Trophoblast cell (in vitro differentiated cells and primary cell): ENCODE results near the gene NFRKB.
A peak's percentile ranks its signal among the peaks of the same experiment; 100 is the strongest.
"Not testable (repeated sequence)": the region's sequence is repeated elsewhere in the genome, so short reads cannot be mapped to it uniquely, and the experiment has no call there.

ENCODE experiments used
- DNase-seq, 2 donors: peaks; one replicate each; pipeline ENCODE4 v3.0.0-alpha.2; 2016
- H2AFZ ChIP-seq: 2 replicates; pipeline ENCODE4 v1.6.1; 2013; ENCODE audit warnings: low read length, moderate library complexity, mild to moderate bottlenecking; ENCODE audit not compliant: insufficient read depth, poor library complexity
- H2AK5ac ChIP-seq: 2 replicates; pipeline ENCODE4 v1.6.1; 2013; ENCODE audit warnings: mild to moderate bottlenecking, low read length
- H2BK120ac ChIP-seq: 2 replicates; pipeline ENCODE4 v1.6.1; 2013; ENCODE audit warnings: low read length, mild to moderate bottlenecking, moderate library complexity; ENCODE audit not compliant: insufficient read depth, poor library complexity
- H2BK12ac ChIP-seq: 2 replicates; pipeline ENCODE4 v1.6.1; 2013; ENCODE audit warnings: mild to moderate bottlenecking, low read length, moderate library complexity
- H2BK5ac ChIP-seq: 2 replicates; pipeline ENCODE4 v1.6.1; 2013; ENCODE audit warnings: low read length, low read depth, moderate library complexity, mild to moderate bottlenecking; ENCODE audit not compliant: poor library complexity
- H3K14ac ChIP-seq: 2 replicates; pipeline ENCODE4 v1.6.1; 2013; ENCODE audit warnings: mild to moderate bottlenecking, low read length
- H3K18ac ChIP-seq: 2 replicates; pipeline ENCODE4 v1.6.1; 2013; ENCODE audit warnings: mild to moderate bottlenecking, low read length
- H3K23ac ChIP-seq: 2 replicates; pipeline ENCODE4 v1.6.1; 2013; ENCODE audit warnings: low read length
- H3K27ac ChIP-seq: 2 replicates; pipeline ENCODE4 v1.5.1; 2013; ENCODE audit warnings: low read depth, mild to moderate bottlenecking, inconsistent platforms, low read length, moderate library complexity
- H3K27me3 ChIP-seq: 2 replicates; pipeline ENCODE4 v1.6.1; 2013; ENCODE audit warnings: inconsistent platforms, mild to moderate bottlenecking, low read length, moderate library complexity; ENCODE audit not compliant: insufficient read depth
- H3K36me3 ChIP-seq, 2 experiments: 1 replicate in 1 of 2; 2 replicates in 1 of 2; pipeline ENCODE4 v1.6.1; 2013; ENCODE audit warnings: low read length in 2 of 2, mild to moderate bottlenecking in 2 of 2, moderate library complexity in 1 of 2; ENCODE audit not compliant: insufficient read depth in 2 of 2, control insufficient read depth in 1 of 2
- H3K4ac ChIP-seq: 2 replicates; pipeline ENCODE4 v1.6.1; 2013; ENCODE audit warnings: low read depth, mild to moderate bottlenecking, low read length, moderate library complexity
- H3K4me1 ChIP-seq, 2 experiments: 1 replicate in 1 of 2; 2 replicates in 1 of 2; pipeline ENCODE4 v1.6.1; 2013; ENCODE audit warnings: low read length in 2 of 2, mild to moderate bottlenecking in 2 of 2, moderate library complexity in 1 of 2; ENCODE audit not compliant: insufficient read depth in 2 of 2, control insufficient read depth in 1 of 2
- H3K4me2 ChIP-seq: 2 replicates; pipeline ENCODE4 v1.6.1; 2013; ENCODE audit warnings: inconsistent platforms, mild to moderate bottlenecking, low read length, moderate library complexity
- H3K4me3 ChIP-seq: 2 replicates; pipeline ENCODE4 v1.5.1; 2013; ENCODE audit warnings: mild to moderate bottlenecking, low read depth, low read length, inconsistent platforms
- H3K79me1 ChIP-seq: one replicate; pipeline ENCODE4 v1.6.1; 2013; ENCODE audit warnings: low read length
- H3K79me2 ChIP-seq: 2 replicates; pipeline ENCODE4 v1.6.1; 2013; ENCODE audit warnings: low read length, mild to moderate bottlenecking; ENCODE audit not compliant: control insufficient read depth, insufficient read depth, poor library complexity
- H3K9ac ChIP-seq: 2 replicates; pipeline ENCODE4 v1.6.1; 2013; ENCODE audit warnings: mild to moderate bottlenecking, low read length
- H3K9me3 ChIP-seq: 2 replicates; pipeline ENCODE4 v1.6.1; 2013; ENCODE audit warnings: low read depth, mild to moderate bottlenecking, control low read depth, inconsistent platforms, low read length; ENCODE audit not compliant: insufficient read depth
- H4K12ac ChIP-seq: 2 replicates; pipeline ENCODE4 v1.6.1; 2013; ENCODE audit warnings: low read depth, mild to moderate bottlenecking, low read length, moderate library complexity
- H4K8ac ChIP-seq: 2 replicates; pipeline ENCODE4 v1.6.1; 2013; ENCODE audit warnings: low read depth, mild to moderate bottlenecking, low read length, moderate library complexity
- H4K91ac ChIP-seq: one replicate; pipeline ENCODE4 v1.6.1; 2013; ENCODE audit warnings: low read depth, mild to moderate bottlenecking, low read length, moderate library complexity
- WGBS: extraction: QIAGEN DNeasy Blood & Tissue Kit; methylation state at CpG from one replicate; pipeline ENCODE4 v1.1.7; 2013; ENCODE audit warnings: missing lambda C conversion rate; ENCODE audit not compliant: insufficient read length, insufficient coverage; ENCODE audit errors: extremely low coverage; 5-methylcytosine and 5-hydroxymethylcytosine counted together

NFRKB gene

GRCh38 chr11:129868626-129869025 is 26.8 kb downstream of the NFRKB start:
- no CpG with 5 or more reads among the region's 16 CpGs for WGBS
- not testable (repeated sequence) for H3K4me3 ChIP-seq, H4K91ac ChIP-seq, H3K79me2 ChIP-seq, H3K27me3 ChIP-seq, H4K8ac ChIP-seq, H3K9me3 ChIP-seq, H3K4me2 ChIP-seq, H2AK5ac ChIP-seq, H3K4me1 ChIP-seq, H3K23ac ChIP-seq, H3K18ac ChIP-seq, H3K4ac ChIP-seq, H4K12ac ChIP-seq, DNase-seq, H2BK120ac ChIP-seq, H2AFZ ChIP-seq, H2BK12ac ChIP-seq, H2BK5ac ChIP-seq, H3K27ac ChIP-seq, H3K79me1 ChIP-seq, H3K14ac ChIP-seq, H3K9ac ChIP-seq
- H3K36me3 ChIP-seq, result peaks cover 51 to 71% of the 10 kb centered on the region in 2 experiments

- H2BK5ac ChIP-seq, result no peak overlapping the region
- H3K9ac ChIP-seq, result no peak overlapping the region
- H4K91ac ChIP-seq, result no peak overlapping the region
- peaks cover 4% of the 10 kb centered on the region for H3K9me3 ChIP-seq
- H2BK12ac ChIP-seq, result no peak overlapping the region
- no peak overlapping the region for H3K18ac ChIP-seq
- no peak overlapping the region for H2BK120ac ChIP-seq
- no peak overlapping the region for H3K4me2 ChIP-seq
- H3K23ac ChIP-seq, result no peak overlapping the region
- H3K36me3 ChIP-seq, result peaks cover 44 to 59% of the 10 kb centered on the region in 2 experiments
- H3K4me1 ChIP-seq, result peaks cover 5 to 9% of the 10 kb centered on the region in 2 experiments
- H4K8ac ChIP-seq, result no peak overlapping the region
- H2AFZ ChIP-seq, result no peak overlapping the region
- H2AK5ac ChIP-seq, result no peak overlapping the region
- H3K4me3 ChIP-seq, result no peak overlapping the region
- peaks cover 2% of the 10 kb centered on the region for H3K79me2 ChIP-seq
- no peaks in the 10 kb centered on the region for H3K27me3 ChIP-seq
- peaks cover 7% of the 10 kb centered on the region for H3K79me1 ChIP-seq
- no peak overlapping the region for H3K14ac ChIP-seq
- H3K27ac ChIP-seq, result no peak overlapping the region
- no peak overlapping the region for H3K4ac ChIP-seq
- no peak overlapping the region for H4K12ac ChIP-seq
- no CpG with 5 or more reads among the region's 3 CpGs for WGBS
- DNase-seq, result no peak
Measured at GRCh38 chr11:129866311-129866710, 29.1 kb downstream of the NFRKB start.

GRCh38 chr11:129865701-129866100 is 29.7 kb downstream of the NFRKB start:
- no peak overlapping the region for H4K12ac ChIP-seq
- H3K9ac ChIP-seq, result no peak overlapping the region
- no peak overlapping the region for H2AFZ ChIP-seq
- H3K18ac ChIP-seq, result no peak overlapping the region
- H4K91ac ChIP-seq, result no peak overlapping the region
- DNase-seq, result no peak
- H3K4me3 ChIP-seq, result no peak overlapping the region
- no peak overlapping the region for H3K23ac ChIP-seq
- peaks cover 2% of the 10 kb centered on the region for H3K79me2 ChIP-seq
- no CpG with 5 or more reads among the region's 4 CpGs for WGBS
- H3K27me3 ChIP-seq, result no peaks in the 10 kb centered on the region
- H3K4me2 ChIP-seq, result no peak overlapping the region
- no peak overlapping the region for H2BK5ac ChIP-seq
- peaks cover 7% of the 10 kb centered on the region for H3K79me1 ChIP-seq
- no peak overlapping the region for H2BK12ac ChIP-seq
- H3K9me3 ChIP-seq, result peaks cover 4% of the 10 kb centered on the region
- no peak overlapping the region for H3K4ac ChIP-seq
- no peak overlapping the region for H2AK5ac ChIP-seq
- no peak overlapping the region for H2BK120ac ChIP-seq
- H3K36me3 ChIP-seq, result peaks cover 41 to 55% of the 10 kb centered on the region in 2 experiments
- peaks cover 5 to 9% of the 10 kb centered on the region in 2 experiments for H3K4me1 ChIP-seq
- H3K14ac ChIP-seq, result no peak overlapping the region
- no peak overlapping the region for H3K27ac ChIP-seq
- H4K8ac ChIP-seq, result no peak overlapping the region

GRCh38 chr11:129864811-129865210 is 30.6 kb downstream of the NFRKB start:
- peaks cover 4% of the 10 kb centered on the region for H3K9me3 ChIP-seq
- no peak overlapping the region for H4K12ac ChIP-seq
- no peak overlapping the region for H3K4me2 ChIP-seq
- H3K27ac ChIP-seq, result no peak overlapping the region
- no peak overlapping the region for H4K91ac ChIP-seq
- DNase-seq, result peak; percentile 34 to 49
- peaks cover 5 to 9% of the 10 kb centered on the region in 2 experiments for H3K4me1 ChIP-seq
- peaks cover 2% of the 10 kb centered on the region for H3K79me2 ChIP-seq
- H2BK120ac ChIP-seq, result no peak overlapping the region
- H3K27me3 ChIP-seq, result no peaks in the 10 kb centered on the region
- no peak overlapping the region for H3K9ac ChIP-seq
- H2AK5ac ChIP-seq, result no peak overlapping the region
- no peak overlapping the region for H3K4ac ChIP-seq
- no peak overlapping the region for H4K8ac ChIP-seq
- H3K23ac ChIP-seq, result no peak overlapping the region
- WGBS, result no CpG with 5 or more reads among the region's 5 CpGs
- no peak overlapping the region for H3K18ac ChIP-seq
- H2BK12ac ChIP-seq, result no peak overlapping the region
- no peak overlapping the region for H2AFZ ChIP-seq
- peaks cover 7% of the 10 kb centered on the region for H3K79me1 ChIP-seq
- no peak overlapping the region for H2BK5ac ChIP-seq
- no peak overlapping the region for H3K14ac ChIP-seq
- H3K4me3 ChIP-seq, result no peak overlapping the region
- H3K36me3 ChIP-seq, result peaks cover 36 to 52% of the 10 kb centered on the region in 2 experiments
